Stimulated activated CD8-positive, alpha-beta memory T cell treated with anti-CD3 and anti-CD28 coated beads, Interleukin-4, amount 100 ng/mL, for 4 hours (primary cell): ENCODE data around the gene UBR1.
"Not testable (repeated sequence)": the region's sequence is repeated elsewhere in the genome, so short reads cannot be mapped to it uniquely, and the experiment has no call there.

Experiments used
- DNase-seq, 2 donors: peaks; one replicate each; pipeline ENCODE4 v3.0.0-alpha.2; 2020; ENCODE audit warnings: low read depth in 2 of 2, low spot score in 1 of 2

Gene UBR1

DNA sequence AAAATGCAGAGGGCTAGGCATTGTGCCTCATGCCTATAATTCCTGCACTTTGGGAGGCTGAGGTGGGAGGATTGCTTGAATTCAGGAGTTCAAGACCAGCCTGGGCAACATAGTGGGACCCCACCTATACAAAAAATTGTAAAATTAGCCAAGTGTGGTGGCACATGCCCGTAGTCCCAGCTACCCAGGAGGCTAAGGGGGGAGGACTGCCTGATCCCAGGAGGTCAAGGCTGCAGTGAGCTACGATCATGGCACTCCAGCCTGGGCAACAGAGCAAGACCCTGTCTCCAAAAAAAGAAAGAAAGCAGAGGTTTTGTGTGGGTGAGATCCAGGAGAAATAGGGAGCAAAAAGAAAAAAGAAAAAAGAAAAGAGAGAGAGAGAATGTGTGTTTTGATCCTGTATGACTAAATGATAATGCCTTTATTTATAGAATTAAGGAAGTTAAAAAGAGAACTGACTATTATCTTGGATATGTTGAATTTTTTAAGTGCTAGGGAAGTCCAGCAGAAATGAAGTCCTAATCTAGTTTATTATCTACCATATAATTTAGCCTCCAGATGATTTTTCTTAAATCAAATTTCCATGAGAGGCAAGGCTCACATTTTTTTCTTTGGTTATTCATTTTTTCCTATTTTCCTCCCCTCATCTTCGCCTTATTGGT lies 190.1 kb downstream of the UBR1 start:
- DNase-seq: no peak

GRCh38 chr15:42914728-42915497 lies 190.9 kb downstream of the UBR1 start:
- DNase-seq: no peak

DNA sequence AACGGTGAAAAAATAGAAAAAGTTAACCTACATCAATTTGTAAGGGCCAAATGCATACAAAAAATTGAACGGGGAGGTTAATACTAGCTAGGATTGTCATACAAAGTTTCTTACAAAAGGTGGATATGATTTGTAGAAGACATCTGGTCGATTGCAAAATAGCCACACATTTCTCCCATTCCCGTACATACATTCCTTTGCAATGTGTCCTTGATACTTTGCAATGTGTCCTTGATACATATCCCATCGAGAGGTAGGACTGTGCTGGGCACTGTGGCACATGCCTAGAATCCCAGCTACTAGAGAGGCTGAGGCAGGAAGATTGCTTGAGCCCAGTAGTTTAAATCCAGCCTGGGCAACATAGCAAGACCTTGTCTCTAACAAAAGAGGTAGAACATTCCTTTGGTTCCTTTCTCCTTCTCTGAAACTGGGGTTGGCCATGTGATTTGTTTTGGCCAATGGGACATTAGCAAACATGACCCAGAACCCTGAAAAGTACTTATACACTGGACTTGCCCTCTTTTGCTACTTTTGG lies 194.7 kb downstream of the UBR1 start:
- no peak for DNase-seq

- DNase-seq: no peak
These were observed 197.3 kb downstream of the UBR1 start for GRCh38 chr15:42908538-42908937.

- no peak for DNase-seq
These were observed 202.2 kb downstream of the UBR1 start for GRCh38 chr15:42903388-42904324.

GRCh38 chr15:42893911-42894310 lies 211.9 kb downstream of the UBR1 start:
- not testable (repeated sequence) for DNase-seq
